Endodermal cell (in vitro differentiated cells): ENCODE measurements around the gene CEMIP2. TPM values are rescaled to one million over a fixed set of nuclear protein-coding genes. Genes with fewer than 3 reads are reported as not detected.

Experiments
- DNase-seq: peaks from one replicate; pipeline ENCODE4 v3.0.0-alpha.2; 2017
- H3K27ac ChIP-seq: 2 replicates; pipeline ENCODE4 v1.5.1; 2013; ENCODE audit warnings: mild to moderate bottlenecking, low read depth, low read length, moderate library complexity
- H3K27me3 ChIP-seq: 2 replicates; pipeline ENCODE4 v1.6.1; 2013; ENCODE audit warnings: mild to moderate bottlenecking, low read length, moderate library complexity; ENCODE audit not compliant: insufficient read depth, control insufficient read depth, poor library complexity, severe bottlenecking
- H3K36me3 ChIP-seq: 2 replicates; pipeline ENCODE4 v1.7.0; 2013; ENCODE audit warnings: mild to moderate bottlenecking, low read length, moderate library complexity; ENCODE audit not compliant: control insufficient read depth, insufficient read depth
- H3K4me1 ChIP-seq: one replicate; pipeline ENCODE4 v1.7.0; 2013; ENCODE audit warnings: low read length; ENCODE audit not compliant: control insufficient read depth, insufficient read depth
- H3K4me3 ChIP-seq: 2 replicates; pipeline ENCODE4 v1.5.1; 2013; ENCODE audit warnings: mild to moderate bottlenecking, low read length, moderate library complexity
- H3K9ac ChIP-seq: 2 replicates; pipeline ENCODE4 v1.6.1; 2013; ENCODE audit warnings: mild to moderate bottlenecking, low read length, moderate library complexity; ENCODE audit not compliant: poor library complexity, severe bottlenecking; ENCODE audit errors: extremely low read depth
- H3K9me3 ChIP-seq: 2 replicates; pipeline ENCODE4 v1.6.1; 2013; ENCODE audit warnings: mild to moderate bottlenecking, low read length, moderate library complexity; ENCODE audit not compliant: control insufficient read depth
- H3K27ac Mint-ChIP-seq: 2 replicates; pipeline ENCODE4 v1.8.0; 2020; ENCODE audit warnings: mixed read lengths
- H3K27me3 Mint-ChIP-seq: 2 replicates; pipeline ENCODE4 v1.8.0; 2021; ENCODE audit warnings: mild to moderate bottlenecking, mixed read lengths; ENCODE audit not compliant: insufficient read depth
- H3K36me3 Mint-ChIP-seq: 2 replicates; pipeline ENCODE4 v1.8.0; 2020; ENCODE audit warnings: low read depth, mixed read lengths
- H3K4me1 Mint-ChIP-seq: 2 replicates; pipeline ENCODE4 v1.8.0; 2020; ENCODE audit warnings: mixed read lengths
- H3K4me3 Mint-ChIP-seq: 2 replicates; pipeline ENCODE4 v1.8.0; 2020; ENCODE audit warnings: mild to moderate bottlenecking, moderate library complexity, mixed read lengths
- H3K9me3 Mint-ChIP-seq: 2 replicates; pipeline ENCODE4 v1.8.0; 2020; ENCODE audit warnings: mild to moderate bottlenecking, mixed read lengths
- CTCF ChIP-seq: fragments of 200-600 bp; sonication (generic); conservative IDR thresholded peaks from 2 replicates; pipeline ENCODE4 v1.5.0; 2021; ENCODE audit warnings: antibody characterized with exemption, mild to moderate bottlenecking
- WGBS, 2 experiments: methylation state at CpG; one replicate each; pipeline versions ENCODE4 v1.1.5 to v1.1.7; 2013; ENCODE audit warnings: missing lambda C conversion rate in 2 of 2, mixed read lengths in 1 of 2; ENCODE audit not compliant: insufficient coverage in 1 of 2, insufficient read length in 1 of 2; 5-methylcytosine and 5-hydroxymethylcytosine counted together
- total RNA-seq, 2 donors: library from RNA; stranded (reverse); fragmentation: NEBNext Ultra II Directional in 1 of 2; extraction: Animal tissue kit (Norgen Biotek cat#: 25700) in 1 of 2; gene quantifications; 2 replicates in 1 of 2; 3 replicates in 1 of 2; pipeline ENCODE4 v1.2.1, GENCODE V29; 2021

Gene CEMIP2
- total RNA-seq, 2 donors from 2014 or later = 57.9 to 70.1 TPM

GRCh38 chr9:71752928-71753327 is 15.4 kb downstream of the CEMIP2 start:
- no peak overlapping the region for H3K27ac Mint-ChIP-seq
- Histone ChIP-seq H3K27ac (peak overlapping the region; percentile 92), H3K9ac (no peak overlapping the region), H3K4me1 (peaks cover 18% of the 10 kb centered on the region), H3K36me3 (peaks cover 22% of the 10 kb centered on the region), H3K9me3 (no peaks in the 10 kb centered on the region), H3K4me3 (peak overlapping the region; percentile 38), H3K27me3 (no peaks in the 10 kb centered on the region)
- no peak for TF ChIP-seq CTCF
- DNase-seq = no peak
- H3K36me3 Mint-ChIP-seq = peaks cover 21% of the 10 kb centered on the region
- H3K4me3 Mint-ChIP-seq = peak overlapping the region; percentile 13
- H3K9me3 Mint-ChIP-seq = peaks cover 1% of the 10 kb centered on the region
- peaks cover 46% of the 10 kb centered on the region for H3K4me1 Mint-ChIP-seq
- H3K27me3 Mint-ChIP-seq = no peaks in the 10 kb centered on the region
- WGBS, 2 experiments = 49% methylated on average over 3 of the region's 3 CpGs

- H3K27me3 ChIP-seq = no peaks in the 10 kb centered on the region
- H3K36me3 Mint-ChIP-seq = peaks cover 26% of the 10 kb centered on the region
- no peak overlapping the region for H3K4me3 Mint-ChIP-seq
- no peak overlapping the region for H3K27ac Mint-ChIP-seq
- peaks cover 1% of the 10 kb centered on the region for H3K9me3 Mint-ChIP-seq
- H3K27ac ChIP-seq = peak overlapping the region; percentile 92
- peaks cover 28% of the 10 kb centered on the region for H3K36me3 ChIP-seq
- H3K4me3 ChIP-seq = no peak overlapping the region
- WGBS, 2 experiments = 100% methylated on average over 1 of the region's 1 CpG; no CpG with 5 or more reads in 1 of the 2 experiments
- no peaks in the 10 kb centered on the region for H3K9me3 ChIP-seq
- DNase-seq = no peak
- H3K27me3 Mint-ChIP-seq = no peaks in the 10 kb centered on the region
- TF ChIP-seq CTCF = no peak
- H3K9ac ChIP-seq = no peak overlapping the region
- H3K4me1 ChIP-seq = peaks cover 17% of the 10 kb centered on the region
- peaks cover 41% of the 10 kb centered on the region for H3K4me1 Mint-ChIP-seq
These were observed 16.0 kb downstream of the CEMIP2 start for GRCh38 chr9:71752352-71752751.

- Histone ChIP-seq H3K4me1 (peaks cover 2% of the 10 kb centered on the region), H3K27me3 (no peaks in the 10 kb centered on the region), H3K27ac (no peak overlapping the region), H3K9me3 (no peaks in the 10 kb centered on the region), H3K36me3 (peaks cover 54% of the 10 kb centered on the region), H3K9ac (no peak overlapping the region), H3K4me3 (no peak overlapping the region)
- 85 to 100% methylated on average over 1 of the region's 1 CpG for WGBS, 2 experiments
- Mint-ChIP-seq H3K9me3 (peaks cover 1% of the 10 kb centered on the region), H3K27ac (no peak overlapping the region), H3K36me3 (peaks cover 53% of the 10 kb centered on the region), H3K4me1 (peaks cover 36% of the 10 kb centered on the region), H3K27me3 (no peaks in the 10 kb centered on the region), H3K4me3 (no peak overlapping the region)
- TF ChIP-seq CTCF = no peak
- no peak for DNase-seq
These were observed 20.0 kb downstream of the CEMIP2 start for GRCh38 chr9:71748280-71748743.
